Activated CD4-positive, alpha-beta T cell treated with anti-CD3 and anti-CD28 coated beads for 48 hours (primary cell): ENCODE data around the gene PNLIPRP2.

ENCODE experiments used
- DNase-seq: peaks from one replicate; pipeline ENCODE4 v3.0.0-alpha.2; 2020

PNLIPRP2 gene

DNA sequence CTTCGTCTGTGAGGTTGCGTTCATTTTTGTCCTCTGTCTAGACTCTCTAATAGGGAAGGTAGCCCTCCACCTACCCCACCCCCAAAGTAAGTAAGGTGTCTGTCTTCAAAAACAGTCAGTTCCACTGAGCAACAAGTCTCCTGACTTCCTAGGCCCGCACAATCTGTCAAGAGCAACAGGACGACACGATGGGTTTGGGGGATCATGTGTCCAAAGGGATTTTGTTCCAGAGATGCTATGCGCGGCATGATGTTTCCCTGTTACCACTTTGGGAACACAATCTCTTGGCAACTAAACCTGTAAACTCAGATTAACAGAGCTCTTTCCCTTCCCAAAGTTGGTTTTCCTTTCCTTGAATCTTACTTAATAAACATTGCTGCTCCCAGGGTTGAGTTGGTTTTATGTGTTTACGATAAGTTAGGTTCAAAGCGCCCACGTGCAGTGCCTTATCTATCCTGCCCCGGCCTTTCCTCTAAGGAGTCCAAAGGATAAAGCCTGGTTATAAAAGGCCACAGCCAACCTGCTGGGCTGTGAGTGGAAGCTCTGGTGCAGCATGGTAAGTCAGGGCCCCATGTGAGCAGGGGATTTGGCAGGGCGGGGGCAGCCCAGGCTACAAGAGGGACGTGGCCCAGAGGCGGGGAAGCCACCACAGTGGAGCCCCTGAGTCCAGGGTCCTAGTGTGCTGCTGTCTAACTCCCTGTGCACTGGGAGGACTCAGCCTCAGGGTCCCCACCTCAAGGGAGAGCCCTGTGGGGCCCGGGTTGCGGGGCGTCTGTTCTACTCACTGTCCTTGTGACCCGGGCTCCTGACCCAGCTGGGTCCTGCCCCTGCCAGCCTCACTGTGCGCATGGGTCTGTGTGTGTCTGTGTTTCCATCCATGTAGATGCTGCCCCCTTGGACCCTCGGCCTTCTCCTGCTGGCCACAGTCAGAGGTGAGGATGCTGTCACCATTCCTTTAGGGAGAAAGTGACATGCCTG is at the start of gene PNLIPRP2:
Gene PNLIPRP2 (plus strand): TSS at position 531 of the 978 bp plus-strand sequence.
- DNase-seq: no peak

- DNase-seq: no peak
These were observed 46.0 kb upstream of the PNLIPRP2 start for GRCh38 chr10:116574797-116575196.

GRCh38 chr10:116587878-116588591 is 32.7 kb upstream of the PNLIPRP2 start:
- no peak for DNase-seq

DNA sequence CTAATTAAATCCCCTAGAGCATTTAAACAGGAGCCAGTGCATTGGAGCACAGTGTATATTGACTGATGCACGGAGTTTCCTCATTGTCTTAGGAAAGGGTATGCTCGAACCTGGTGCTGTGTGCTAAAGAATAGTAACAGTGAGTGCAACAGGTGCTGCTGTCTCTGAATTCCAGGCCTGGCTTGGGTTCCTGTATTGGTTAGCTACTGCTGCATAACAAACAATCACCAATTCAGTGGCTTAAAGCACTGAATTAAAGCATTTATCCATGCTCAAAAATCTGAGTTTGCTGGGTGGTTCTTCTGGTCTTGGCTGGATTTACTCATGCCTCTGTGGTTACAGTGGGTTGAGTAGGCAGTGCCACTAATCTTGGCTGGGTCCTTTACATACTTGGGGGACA is 31.8 kb upstream of the PNLIPRP2 start:
- DNase-seq: no peak

GRCh38 chr10:116589926-116590325 is 30.8 kb upstream of the PNLIPRP2 start:
- DNase-seq: no peak

DNA sequence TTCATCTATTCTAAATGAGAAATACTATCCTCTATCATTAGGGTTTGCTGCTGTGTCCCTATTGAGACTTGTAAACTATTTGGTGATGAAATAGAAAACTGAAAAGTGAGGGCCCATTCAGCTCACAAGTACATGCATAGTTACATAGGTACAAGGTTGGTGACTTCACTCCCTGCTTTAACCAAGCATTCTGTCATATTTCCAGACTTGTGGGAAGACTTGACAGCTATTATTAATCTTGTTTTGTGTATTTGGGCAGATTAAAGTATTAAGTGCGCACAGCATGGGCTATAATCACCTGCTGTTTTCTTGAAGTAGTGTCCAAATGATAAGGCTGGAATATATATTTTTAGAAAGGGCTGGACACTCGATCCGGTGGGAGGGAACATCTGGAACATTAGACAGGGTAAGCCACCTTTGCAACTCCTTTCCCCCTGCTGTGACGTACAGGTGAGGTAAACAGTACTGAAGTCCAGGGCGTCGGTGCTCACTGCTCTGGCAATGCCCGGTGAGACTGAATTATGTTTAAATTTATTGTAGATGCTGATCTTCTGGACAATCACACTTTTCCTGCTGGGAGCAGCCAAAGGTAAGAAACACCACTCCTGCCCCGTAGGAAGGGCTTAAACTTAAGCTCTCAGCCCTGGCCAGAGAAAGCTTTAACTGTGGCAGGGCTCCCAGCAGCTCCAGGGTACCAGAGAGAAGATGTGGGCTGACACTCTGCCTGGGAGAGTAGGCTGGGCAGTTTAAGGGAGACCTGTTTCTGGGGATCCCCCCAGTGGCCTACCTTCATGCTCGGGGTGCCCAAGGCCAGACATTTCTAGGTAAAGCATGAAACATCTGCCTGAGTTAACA is 29.9 kb upstream of the PNLIPRP2 start, which contains the start of gene PNLIPRP1:
Gene PNLIPRP1 (plus strand): TSS at position 370 of the 855 bp plus-strand sequence. CDS start 171 bp downstream, at position 541.
- no peak for DNase-seq

DNA sequence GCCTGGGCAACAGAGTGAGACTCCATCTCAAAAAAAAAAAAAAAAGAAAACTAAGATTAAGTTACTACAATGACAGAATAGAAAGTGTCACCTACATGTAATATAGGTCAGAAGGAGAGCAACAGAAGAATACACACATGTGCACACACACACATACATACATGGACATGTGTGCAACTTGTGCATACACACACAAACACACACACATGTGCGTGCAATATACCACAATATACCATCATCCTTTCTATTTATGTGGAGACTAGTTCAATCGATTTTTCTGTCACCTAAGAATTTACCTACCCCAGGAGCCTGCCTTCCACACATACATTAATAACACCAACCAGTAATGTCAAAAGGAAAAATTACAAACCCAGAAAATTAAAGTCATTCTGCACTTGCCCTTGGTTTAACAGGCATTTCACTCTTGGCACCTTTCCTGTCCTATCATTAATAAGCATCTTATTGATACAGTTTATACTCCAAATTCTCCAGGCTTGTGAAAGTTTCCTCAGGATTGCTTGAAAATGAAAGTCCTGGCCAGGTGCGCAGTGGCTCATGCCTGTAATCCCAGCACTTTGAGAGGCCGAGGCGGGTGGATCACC is 27.5 kb upstream of the PNLIPRP2 start:
- no peak for DNase-seq

DNA sequence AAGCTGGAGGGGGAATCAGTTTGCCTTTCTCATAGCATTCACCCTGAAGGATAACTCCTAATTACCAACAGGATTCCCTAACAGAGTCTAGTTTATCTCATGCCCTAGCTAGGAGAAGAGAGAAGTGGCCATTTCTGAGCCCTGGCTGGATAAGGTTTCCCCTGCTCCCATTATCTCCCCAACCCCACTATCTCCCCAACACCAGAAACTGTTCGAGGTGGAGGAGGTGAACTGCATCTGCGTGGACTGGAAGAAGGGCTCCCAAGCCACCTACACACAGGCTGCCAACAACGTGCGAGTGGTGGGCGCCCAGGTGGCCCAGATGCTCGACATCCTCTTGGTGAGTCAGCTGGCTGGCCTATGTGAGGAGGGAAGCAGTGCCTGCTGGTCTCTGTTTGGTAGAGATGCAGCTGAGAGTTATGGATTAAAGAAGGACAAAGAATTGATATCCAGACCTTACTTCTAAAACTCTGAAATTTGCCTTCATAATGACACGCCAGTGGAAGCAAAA is 26.2 kb upstream of the PNLIPRP2 start:
- DNase-seq: no peak

DNA sequence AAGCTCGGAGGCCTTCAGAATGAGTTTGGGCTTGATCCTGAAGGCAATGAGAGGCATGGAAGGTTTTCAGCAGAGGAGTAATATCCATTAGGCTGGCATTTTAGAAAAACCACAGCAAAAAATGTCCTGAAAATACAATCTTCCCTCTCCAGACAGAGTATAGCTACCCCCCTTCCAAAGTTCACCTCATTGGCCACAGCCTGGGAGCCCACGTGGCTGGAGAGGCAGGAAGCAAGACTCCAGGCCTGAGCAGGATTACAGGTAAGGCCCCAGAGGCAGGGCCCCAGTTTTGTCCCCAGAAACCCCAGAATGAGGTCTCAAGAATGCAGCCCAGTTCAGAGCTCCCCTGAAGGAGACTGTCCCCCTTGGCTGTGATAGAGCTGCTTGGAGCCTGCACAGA is 24.7 kb upstream of the PNLIPRP2 start:
- no peak for DNase-seq

GRCh38 chr10:116597543-116597942 is 23.2 kb upstream of the PNLIPRP2 start:
- no peak for DNase-seq

- DNase-seq: no peak
These were observed 22.4 kb upstream of the PNLIPRP2 start for GRCh38 chr10:116598329-116598728.

DNA sequence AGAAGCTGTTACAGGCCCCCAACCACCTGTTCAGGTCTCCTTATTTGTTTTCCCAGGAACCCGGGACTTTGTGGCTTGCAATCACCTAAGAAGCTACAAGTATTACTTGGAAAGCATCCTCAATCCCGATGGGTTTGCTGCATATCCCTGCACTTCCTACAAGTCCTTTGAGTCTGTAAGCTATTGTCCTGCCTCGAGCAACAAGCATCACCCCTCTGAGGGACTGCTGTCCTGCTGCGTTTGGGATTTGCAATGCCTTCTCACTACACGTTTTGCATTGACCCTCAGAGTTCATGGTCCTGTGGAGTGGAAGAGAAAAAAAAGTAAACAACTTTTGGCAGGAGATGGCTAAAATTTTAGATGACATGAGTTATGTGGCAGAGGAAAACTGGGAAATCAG is 20.8 kb upstream of the PNLIPRP2 start:
- no peak for DNase-seq

DNA sequence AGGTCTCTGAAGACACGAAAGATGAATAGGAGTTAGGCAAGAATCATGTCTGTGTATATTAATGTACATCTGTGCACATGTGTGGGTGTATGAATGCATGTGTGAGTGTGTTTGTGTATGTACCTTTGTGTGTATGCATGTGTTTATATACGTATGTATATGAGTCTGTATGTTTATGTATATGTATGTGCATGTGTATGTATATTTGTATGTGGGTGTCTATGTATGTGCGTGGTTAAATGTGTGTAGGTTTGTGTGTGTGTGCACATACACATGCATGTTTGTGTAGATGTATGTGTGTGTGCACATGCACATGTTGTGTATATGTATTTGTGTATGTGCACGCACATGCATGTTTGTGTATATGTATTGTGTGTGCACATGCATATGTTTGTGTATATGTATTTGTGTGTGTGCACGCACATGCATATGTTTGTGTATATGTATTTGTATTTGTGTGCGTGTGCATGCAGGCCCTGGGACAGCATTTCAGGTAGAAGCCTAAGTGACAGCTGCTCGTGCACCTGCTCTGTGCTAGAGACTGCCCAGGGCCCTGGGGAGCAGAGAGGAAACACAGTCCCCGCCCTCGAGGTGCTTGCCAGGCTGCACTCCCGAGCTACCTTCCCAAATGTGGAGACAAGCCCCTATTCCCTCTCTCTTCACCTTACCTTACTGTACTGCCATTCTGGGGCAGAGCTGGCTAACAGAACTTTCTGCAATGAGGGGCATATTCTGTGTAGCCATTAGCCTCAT is 17.9 kb upstream of the PNLIPRP2 start:
- DNase-seq: no peak

DNA sequence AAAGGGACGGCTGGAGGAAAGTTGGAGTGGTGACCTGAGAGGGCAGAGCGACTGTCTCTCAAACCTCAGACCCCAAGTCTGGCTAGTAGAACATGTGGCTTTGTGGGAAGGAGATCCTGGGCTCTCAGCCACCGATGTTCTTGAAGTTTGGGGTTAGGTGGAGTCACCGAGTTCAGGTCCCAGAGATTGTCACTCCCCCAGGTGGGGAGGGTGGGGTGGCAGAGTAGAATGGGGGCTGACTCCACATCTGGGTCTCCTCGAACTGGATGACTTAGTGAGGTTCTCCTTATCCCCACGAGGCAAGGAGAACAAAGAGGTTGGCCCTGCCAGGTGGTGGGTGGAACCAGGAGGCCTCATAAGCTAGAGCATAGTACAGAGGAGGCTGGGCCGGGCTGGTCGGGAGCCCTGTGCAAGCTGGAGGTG is 14.7 kb upstream of the PNLIPRP2 start:
- DNase-seq: no peak

- DNase-seq: no peak
These were observed 13.4 kb upstream of the PNLIPRP2 start for GRCh38 chr10:116607336-116607735.

GRCh38 chr10:116608686-116609594 is 11.8 kb upstream of the PNLIPRP2 start:
- no peak for DNase-seq

GRCh38 chr10:116610443-116611152 is 10.2 kb upstream of the PNLIPRP2 start:
- DNase-seq: no peak

- no peak for DNase-seq
These were observed 9.6 kb upstream of the PNLIPRP2 start for GRCh38 chr10:116611153-116611545.

DNA sequence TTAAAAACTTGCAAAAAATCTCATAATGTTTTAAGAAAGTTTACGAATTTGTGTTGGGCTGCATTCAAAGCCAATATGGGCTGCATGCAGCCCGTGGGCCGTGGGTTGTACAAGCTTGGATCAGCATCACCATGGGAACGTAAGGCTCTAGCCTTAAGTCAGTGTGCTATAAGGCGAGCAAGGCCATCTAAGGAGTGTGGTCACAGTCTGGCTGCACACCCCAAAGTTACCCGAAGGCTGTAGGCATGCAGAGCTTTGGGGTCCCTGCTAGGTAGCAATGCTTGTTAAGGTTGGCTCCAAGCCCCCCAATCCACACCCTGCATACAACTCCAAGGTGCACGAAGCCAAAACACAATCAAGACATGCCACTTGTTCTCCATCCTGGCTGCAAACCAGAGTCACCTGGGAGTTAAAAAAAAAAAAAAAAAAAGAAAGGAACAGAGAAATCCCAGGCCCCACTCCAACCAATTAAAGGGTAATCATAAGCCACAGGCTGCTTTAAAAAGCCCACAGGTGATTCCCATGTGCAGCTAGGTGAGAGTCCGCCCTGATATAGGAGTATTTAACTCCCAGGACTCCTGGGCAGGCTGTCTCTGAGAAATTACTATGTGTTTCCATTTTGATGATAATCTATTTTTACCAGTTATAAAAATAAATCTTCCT is 8.5 kb upstream of the PNLIPRP2 start:
- no peak for DNase-seq
